Activated CD8-positive, alpha-beta memory T cell treated with anti-CD3 and anti-CD28 coated beads for 1 hour (primary cell): ENCODE results near the gene IFI35.
A peak's percentile ranks its signal among the peaks of the same experiment; 100 is the strongest.
"Not testable (repeated sequence)": the region's sequence is repeated elsewhere in the genome, so short reads cannot be mapped to it uniquely, and the experiment has no call there.

Source experiments
- DNase-seq, 2 donors: peaks; one replicate each; pipeline ENCODE4 v3.0.0-alpha.2; 2020; ENCODE audit warnings: low read depth in 1 of 2; ENCODE audit errors: extremely low read depth in 1 of 2

Gene IFI35

DNA sequence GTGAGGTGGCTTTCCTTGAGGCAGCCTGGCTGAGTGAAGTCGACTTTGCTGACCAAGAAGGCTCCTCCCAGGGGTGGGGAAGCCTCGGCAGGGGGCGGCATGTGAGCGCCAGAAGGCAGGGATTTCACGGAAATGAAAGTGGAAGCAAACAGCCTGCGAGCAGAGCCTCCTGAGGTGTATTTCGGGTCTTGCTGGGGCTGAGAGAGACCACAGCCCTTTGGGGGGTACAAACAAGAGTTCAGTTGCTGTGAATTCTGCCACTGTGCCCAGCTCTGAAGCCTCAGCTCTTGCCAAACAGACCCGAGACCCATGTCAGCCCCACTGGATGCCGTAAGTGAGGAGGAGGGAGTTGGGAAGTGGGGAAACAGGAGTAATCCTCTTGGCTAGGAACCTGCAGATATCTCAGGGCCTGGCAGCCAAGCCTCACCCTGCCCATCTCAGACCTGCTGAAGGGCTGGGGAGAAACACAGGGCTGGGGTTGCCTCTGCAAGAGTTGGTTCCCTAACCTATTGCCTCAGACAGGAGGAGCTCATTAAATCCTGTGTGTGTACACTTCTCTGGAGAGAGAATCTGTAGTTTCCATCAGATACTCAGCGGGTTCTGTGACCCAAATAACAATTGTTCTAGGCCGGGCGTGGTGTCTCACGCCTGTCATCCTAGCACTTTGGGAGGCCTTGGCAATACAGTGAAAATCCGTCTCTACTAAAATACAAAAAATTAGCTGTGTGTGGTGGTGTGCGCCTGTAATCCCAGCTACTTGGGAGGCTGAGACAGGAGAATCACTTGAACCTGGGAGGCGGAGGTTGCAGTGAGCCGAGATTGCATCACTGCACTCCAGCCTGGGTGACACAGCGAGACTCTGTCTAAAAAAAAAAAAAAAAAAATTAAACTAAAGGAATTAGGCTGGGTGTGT is at the start of gene IFI35:
IFI35 (plus strand) TSS at position 146 of the 913 bp plus-strand sequence; CDS start at position 310, 164 bp downstream.
- peak; percentile 51 to 74 for DNase-seq

DNA sequence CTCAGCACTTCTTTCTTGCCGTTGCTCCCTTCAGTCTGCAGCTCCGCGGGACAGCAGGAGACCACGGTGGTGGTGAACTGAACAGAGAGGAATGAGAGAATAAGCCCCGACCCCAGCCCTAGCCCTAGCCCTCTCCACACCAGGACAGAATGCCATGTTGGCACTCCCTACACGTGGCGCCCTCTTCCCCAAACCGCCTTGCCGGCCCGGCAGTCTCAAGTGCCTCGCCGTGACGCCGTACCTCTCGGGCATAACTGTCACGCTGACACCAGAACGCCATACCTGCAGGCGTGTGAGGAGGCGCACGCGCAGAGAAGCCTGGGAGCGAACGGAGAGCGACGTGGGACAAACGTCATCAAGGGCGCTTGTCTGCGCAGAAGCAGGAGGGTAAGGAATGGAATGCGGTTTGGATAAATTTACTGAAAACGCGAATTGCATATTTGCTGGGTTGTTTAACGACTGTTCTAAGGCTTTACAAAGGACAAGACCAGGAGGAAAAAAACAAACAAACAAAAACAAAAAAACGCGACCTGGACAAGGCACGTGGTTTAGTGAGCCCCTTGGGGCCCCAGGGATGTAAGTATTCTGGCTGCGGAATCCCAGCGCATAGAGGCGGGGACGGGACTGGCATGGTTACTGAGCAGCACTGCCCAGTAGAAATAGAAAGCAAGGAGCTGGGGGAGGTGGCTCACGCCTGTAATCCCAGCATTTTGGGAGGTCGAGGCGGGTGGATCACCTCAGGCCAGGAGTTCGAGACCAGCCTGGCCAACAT is 42.2 kb upstream of the IFI35 start, which contains the start of gene AARSD1:
AARSD1 (minus strand) TSS at position 294 of the 772 bp plus-strand sequence; CDS start at position 280, 14 bp downstream.
- peak; percentile 73 to 77 for DNase-seq

DNA sequence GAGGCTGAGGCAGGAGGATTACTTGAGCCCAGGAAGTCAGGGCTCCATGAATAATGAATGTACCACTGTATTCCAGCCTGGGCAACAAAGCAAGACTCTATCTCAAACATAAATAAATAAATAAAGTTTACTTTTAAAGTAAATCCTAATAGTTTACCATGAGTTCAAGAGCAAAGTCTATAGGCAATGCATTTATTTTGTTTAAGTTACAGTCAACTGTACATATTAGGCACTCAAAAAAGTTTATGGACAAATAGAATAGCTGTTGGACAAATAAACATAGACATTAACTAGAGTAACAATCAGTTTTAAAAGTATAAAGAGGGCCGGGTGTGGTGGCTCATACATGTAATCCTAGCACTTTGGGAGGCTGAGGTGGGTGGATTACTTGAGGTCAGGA is 38.7 kb upstream of the IFI35 start:
- DNase-seq, result no peak

DNA sequence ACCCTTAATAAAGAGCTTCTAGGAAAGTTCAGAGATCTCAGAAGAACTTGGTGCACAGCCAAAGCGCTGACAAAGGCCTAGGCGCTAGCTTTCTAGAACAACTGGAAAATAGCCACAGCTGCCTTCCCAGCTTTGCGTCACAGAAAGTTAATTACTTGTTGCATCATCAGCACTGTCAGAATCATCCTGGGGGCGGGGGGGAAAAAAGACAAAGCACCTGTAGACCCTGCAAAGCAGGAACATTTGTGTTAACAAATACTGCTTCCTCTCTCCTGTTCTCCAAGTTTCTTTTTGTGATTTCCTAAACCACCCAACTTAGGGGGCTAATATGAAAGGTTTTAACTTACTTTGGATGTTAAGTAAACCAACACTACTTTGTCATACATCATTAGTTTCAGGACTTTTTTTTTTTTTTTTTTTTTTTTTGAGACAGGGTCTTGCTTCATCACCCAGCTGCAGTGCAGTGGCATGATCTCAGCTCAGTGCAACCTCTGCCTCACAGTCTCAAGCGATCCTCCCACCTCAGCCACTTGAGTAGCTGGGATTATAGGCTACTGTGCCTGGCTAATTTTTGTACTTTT is 37.5 kb upstream of the IFI35 start:
- DNase-seq, result no peak

DNA sequence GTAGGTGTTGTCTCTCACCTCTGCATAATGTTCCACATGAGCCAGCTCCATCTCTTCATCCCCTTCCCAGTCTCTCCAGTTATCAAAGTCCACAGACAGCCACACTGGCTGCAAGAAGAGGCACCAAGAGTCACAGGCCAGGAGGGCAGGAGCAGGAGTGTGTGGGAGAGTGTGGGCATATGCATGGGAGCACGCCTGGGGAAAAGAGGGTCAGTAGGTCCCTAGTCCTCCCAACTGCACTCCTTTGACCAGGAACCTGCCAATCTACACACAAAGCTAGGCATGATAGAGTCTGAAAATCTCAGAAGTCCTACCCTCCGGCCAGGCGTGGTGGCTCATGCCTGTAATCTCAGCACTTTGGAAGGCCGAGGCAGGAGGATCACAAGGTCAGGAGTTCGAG is 35.0 kb upstream of the IFI35 start:
- no peak for DNase-seq

DNA sequence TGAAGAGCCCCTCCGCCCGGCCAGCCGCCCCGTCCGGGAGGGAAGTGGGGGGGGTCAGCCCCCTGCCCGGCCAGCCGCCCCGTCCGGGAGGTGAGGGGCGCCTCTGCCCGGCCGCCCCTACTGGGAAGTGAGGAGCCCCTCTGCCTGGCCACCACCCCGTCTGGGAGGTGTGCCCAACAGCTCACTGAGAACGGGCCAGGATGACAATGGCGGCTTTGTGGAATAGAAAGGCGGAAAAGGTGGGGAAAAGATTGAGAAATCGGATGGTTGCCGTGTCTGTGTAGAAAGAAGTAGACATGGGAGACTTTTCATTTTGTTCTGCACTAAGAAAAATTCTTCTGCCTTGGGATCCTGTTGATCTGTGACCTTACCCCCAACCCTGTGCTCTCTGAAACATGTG is 33.3 kb upstream of the IFI35 start:
- DNase-seq, result not testable (repeated sequence)

DNA sequence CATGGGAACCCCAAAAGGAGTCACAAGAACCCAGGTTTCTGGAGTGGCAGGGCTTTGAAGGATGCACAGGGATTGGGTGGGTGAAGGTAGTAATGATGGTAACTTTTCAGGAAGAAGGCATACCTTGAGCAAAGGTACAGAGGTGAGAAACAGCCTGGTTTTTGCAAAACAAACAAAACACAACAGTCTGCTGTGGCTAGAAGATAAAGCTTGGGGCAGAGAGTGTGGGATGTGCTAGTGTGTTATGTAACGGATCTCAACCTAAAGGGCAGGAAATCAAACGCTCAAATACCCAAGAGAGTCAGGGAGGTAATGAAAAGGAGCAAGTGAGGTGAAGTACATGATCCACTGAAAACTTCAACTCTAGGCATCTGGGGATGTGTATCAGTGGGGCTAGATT is 31.3 kb upstream of the IFI35 start:
- no peak for DNase-seq

DNA sequence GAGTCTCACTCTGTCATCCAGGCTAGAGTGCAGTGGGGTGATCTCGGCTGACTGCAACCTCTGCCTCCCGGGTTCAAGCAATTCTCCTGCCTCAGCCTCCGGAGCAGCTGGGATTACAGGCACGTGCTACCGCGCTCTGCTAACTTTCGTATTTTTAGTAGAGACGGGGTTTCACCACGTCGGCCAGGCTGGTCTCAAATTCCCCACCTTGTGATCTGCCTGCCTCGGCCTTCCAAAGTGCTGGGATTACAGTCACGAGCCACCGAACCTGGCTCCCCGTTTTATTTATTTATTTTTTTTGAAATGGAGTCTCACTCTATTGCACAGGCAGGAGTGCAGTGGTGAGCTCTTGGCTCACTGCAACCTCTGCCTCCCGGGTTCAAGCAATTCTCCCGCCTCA is 30.9 kb upstream of the IFI35 start:
- DNase-seq, result not testable (repeated sequence)

DNA sequence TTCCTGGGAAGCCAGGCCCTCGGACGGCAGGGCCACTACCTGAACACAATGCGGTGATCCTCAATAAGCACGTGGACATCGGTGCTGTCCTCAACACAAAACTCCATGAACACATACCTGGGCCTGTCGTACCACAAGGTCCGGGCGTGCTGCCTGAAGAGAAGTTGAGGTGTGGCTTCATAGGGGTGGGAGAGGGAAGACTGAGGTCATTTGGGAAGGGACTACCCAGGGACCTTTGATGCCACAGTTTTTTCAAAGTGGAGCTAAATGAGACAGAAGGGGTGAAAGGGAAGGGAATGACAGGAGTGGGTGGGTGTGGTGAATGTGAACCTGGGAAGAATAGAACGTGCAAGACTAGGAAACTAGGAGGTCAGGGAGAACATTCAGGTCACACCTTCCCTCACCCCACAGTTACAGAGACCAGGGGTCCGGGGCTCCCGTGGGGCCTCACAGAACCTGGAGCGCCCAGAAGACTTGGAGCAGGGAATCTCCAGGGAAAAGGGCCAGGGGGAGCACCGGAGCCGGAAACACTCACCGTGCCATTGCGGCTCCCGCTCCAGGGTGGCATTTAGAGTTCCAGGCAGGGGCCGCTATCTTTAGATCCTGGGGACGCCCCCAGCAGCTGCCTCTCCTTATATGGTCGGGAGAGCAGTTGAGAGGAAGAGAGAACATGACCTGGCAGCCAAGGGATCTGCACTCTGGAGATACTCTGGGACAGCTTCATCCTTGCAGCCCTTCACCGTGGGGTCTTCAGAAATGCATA is 26.9 kb upstream of the IFI35 start, which contains the start of gene PTGES3L:
PTGES3L (minus strand) TSS at position 570 of the 763 bp plus-strand sequence; CDS start at position 543, 27 bp downstream.
- no peak for DNase-seq

DNA sequence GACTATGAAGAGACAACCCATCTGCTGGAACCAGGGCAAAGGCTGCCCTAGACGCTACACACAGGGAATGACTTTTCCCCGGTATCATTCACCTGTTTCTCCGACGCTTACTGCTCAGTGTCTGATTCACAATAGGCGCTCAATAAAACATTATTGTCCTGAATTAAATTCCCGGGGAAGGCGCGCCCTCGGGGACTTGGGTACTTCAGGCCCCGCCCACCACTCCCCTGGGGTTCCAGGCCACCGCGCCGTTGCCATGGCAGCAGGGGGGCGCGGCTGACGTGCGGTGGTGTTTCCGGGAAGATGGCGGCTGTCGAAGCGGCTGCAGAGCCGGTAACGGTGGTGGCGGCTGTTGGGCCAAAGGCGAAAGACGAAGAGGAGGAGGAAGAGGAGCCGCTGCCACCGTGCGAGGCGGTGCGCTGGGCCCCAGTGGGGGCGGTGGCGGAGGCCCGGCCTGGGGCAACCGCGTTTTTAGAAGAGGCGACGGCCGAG is 26.3 kb upstream of the IFI35 start, which contains the start of gene RUNDC1:
RUNDC1 (plus strand) TSS at position 292 of the 492 bp plus-strand sequence; CDS start at position 304, 12 bp downstream.
- DNase-seq, result peak; percentile 71 to 89

DNA sequence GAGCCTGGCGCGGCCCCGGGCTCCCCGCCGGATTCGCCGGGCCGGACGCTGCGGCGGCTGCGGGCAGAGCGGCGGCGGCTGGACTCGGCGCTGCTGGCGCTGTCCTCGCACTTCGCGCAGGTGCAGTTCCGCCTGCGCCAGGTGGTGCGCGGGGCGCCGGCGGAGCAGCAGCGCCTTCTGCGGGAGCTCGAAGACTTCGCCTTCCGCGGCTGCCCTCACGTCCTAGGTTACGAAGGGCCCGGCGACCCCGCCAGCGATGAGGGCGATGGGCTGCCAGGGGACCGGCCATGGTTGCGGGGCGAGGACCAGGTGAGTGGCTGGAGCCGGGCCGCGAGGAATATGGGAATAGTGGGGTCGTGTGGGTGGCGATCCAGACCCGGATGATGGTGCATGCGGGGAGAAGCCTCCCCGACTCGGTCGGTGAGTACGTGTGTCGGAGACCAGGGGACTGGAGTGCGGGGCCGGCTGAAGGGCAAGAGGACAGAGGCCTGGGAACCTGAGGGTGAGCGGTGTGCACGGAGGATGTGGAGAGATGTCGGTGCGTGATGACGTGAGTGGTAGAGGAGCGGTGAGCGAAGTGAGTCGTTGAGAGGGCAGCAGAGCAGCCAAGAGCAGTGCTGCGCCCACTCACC is 25.7 kb upstream of the IFI35 start:
- DNase-seq, result peak in 1 of 2 donors; percentile 30

DNA sequence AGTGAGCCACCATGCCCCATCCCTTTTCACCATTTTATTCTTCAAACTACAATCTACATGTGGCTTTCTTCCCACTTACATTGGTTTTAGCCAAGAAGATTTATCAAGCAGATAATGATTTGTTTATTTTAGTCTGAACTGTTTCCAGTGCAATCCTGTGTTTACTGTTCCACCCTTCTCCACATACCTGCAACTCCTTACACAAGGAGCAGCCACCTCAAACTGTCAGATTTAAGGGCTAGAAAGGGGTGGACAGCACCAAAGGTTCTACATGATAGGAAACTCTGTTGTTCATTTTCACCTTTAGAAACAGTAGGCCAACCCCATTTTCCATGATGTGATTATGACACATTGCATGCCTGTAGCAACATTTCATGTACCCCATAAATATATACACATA is 24.3 kb upstream of the IFI35 start:
- DNase-seq, result no peak

DNA sequence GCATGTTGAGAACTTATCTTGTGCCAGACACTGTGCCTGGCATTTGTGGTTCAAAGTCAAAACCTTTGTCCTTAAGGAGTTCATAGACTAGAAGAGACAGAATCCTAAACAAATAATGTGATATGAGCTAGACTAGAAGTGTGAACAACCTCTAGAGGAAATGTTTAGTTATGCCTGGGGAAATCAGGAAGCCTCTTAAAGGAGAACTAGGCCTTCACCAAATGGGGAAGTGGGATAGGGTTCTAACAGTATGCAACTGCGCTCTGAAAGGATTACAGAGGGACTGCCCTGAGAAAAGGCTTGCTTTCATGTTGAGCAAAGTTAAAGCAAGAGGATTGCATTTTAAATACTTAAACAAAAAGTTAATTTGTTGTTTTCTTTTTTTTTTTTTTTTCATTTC is 21.4 kb upstream of the IFI35 start:
- DNase-seq, result no peak

DNA sequence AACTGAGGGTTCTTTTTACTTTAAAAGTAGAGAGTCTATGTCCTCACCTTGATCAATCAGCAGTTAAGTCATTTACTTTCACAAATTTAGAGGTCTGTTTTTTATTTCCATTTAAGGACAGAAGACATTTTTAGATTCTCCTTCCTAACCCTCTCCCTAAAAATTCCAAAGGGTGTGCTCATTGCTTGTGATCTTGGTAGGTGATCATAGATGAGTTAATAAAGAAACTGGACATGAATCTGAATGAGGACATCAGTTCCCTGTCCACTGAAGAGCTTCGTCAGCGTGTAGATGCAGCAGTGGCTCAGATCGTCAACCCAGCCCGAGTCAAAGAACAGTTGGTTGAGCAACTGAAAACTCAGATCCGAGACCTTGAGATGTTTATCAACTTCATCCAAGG is 17.4 kb upstream of the IFI35 start:
- no peak for DNase-seq

DNA sequence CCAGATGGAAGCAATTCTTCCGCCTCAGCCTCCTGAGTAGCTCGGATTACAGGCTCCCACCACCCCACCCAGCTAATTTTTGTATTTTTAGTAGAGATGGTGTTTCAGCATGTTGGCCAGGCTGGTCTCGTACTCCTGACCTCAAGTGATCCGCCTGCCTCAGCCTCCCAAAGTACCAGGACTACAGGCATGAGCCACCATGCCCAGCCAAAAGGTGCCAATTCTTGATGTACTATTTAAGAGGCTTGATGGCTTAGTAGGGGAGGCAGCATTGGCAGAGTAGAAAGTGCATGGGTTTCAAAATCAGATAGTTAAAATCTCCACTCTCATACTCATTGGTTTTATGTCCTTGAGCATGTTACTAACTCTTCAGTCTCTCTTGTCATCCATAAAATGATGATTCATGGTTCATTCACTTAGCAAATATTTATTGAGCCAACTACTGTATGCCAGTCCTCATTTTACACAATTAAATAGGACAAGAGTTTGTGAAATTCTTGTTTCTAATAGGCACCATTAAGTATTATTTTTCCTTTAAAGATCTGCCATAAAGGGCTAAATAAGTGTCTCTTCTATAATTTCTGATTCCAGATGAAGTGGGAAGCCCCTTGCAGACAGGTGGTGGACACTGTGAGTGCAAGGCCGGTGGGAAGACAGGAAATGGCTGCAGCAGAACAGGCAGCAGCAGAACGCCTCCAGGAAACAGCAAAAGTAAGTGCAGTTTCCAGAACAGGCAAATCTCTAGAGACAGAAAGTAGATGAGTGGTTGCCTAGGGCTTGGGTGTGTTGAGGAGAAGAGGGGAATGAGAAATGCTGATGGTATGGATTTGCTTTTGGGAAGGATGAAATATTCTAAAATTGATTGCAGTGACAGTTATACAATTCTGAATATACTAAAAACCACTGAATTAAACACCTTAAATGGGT is 16.6 kb upstream of the IFI35 start:
- no peak for DNase-seq

DNA sequence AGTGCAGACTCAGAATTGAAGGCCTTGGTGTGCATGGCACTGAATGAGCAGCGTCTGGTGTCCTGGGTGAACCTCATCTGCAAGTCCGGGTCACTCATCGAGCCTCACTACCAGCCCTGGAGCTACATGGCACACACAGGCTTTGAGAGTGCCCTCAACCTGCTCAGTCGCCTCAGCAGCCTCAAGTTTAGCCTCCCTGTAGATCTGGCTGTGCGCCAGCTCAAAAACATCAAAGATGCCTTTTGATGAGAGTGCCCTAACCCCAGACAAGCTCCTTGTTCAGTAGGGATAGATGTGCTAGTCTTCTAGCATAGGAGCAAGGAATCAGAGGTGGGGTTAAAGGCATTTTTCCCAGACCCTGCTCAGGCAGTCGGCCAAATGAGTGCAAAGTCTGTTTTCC is 15.1 kb upstream of the IFI35 start:
- no peak for DNase-seq

DNA sequence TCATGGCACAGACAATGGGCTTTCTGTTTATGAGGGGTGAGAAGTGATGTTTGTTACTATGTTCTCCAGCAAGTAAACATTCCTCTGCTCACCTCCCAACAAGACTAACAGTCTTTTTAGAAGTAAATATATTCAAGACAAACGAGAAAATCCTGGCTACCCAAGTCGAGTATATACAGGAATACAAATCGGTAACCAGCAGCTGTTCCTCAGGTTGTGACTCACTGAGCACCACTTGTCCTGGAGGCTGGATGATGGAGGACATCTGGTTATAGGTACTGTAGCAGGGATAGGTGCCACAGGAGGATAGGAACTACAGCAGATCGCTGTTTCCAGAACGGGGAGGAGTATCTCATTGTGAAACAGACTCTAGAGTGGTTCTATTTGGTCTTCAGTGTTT is 13.7 kb upstream of the IFI35 start:
- DNase-seq, result no peak

DNA sequence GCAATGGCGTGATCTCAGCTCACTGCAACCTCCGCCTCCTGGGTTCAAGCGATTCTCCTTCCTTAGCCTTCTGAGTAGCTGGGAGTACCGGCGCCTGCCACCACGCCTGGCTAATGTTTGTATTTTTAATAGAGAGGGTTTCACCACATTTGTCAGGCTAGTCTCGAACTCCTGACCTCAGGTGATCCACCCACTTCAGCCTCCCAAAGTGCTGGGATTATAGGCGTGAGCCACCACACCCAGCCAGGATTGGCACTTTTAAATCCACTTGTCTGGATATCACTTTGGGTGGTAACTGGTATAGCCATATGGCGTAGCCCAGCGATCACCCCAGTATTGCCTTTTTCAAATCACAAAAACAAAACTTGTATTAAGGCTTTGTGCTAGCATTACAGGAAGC is 12.7 kb upstream of the IFI35 start:
- DNase-seq, result not testable (repeated sequence)
